K562 (cell line): ENCODE data around the gene PCBP2. TPM values are rescaled to one million over a fixed set of nuclear protein-coding genes. Genes with fewer than 3 reads are reported as not detected.

ENCODE experiments used
- ATAC-seq: fragments of 200-7000 bp; cut with Tn5 transposase; 3 replicates; pipeline ENCODE4 v1.9.1; 2020; ENCODE audit warnings: moderate library complexity
- BruUV-seq: library from RNA; stranded (reverse); fragments of 400-500 nt; replicated peaks from 2 replicates; lab custom pipeline; 2021; lab: Mats Ljungman, UMichigan
- CTCF ChIA-PET: fragments of 300-600 bp; formaldehyde crosslinking; extraction: SDS; loops from one replicate; lab custom pipeline; 2021; ENCODE audit warnings: low intra/inter-chr PET ratio; lab: Yijun Ruan, JAX
- POLR2A ChIA-PET: fragments of 300-600, 350-650 bp; sonication (Branson Sonifier 250); formaldehyde crosslinking; extraction: SDS; loops from one replicate; lab custom pipeline; 2021; ENCODE audit warnings: antibody characterized with exemption, inconsistent platforms; lab: Yijun Ruan, JAX
- DNase-seq, 4 experiments: peaks; one replicate each; pipeline versions ENCODE4 v3.0.0 to v3.0.0-alpha.2; 2011 to 2018; ENCODE audit warnings: low spot score in 3 of 4, mixed read lengths in 3 of 4; ENCODE audit errors: extremely low read depth in 1 of 4
- FAIRE-seq: peaks from 2 replicates; lab custom pipeline; 2011; peaks lifted over from hg19 to GRCh38; lab: Jason Lieb, UNC
- H2AFZ ChIP-seq: 2 replicates; pipeline ENCODE4 v1.6.0; 2011; ENCODE audit warnings: low read depth, low read length, control low read depth, inconsistent platforms
- H3K27ac ChIP-seq: fragments of 200-600 bp; 3 replicates; pipeline ENCODE4 v1.8.0; 2011; ENCODE audit warnings: low read depth, mild to moderate bottlenecking, control low read depth, inconsistent platforms, low read length, moderate library complexity, mixed read lengths; ENCODE audit errors: extremely low read depth
- H3K27me3 ChIP-seq, 2 experiments: fragments of 300-600 bp in 1 of 2; 2 replicates in 1 of 2; 3 replicates in 1 of 2; pipeline versions ENCODE4 v1.6.0 to v1.8.0; 2011; ENCODE audit warnings: inconsistent platforms in 2 of 2, low read length in 2 of 2, mild to moderate bottlenecking in 1 of 2, mixed read lengths in 1 of 2, moderate library complexity in 1 of 2; ENCODE audit not compliant: control insufficient read depth in 2 of 2, insufficient read depth in 2 of 2
- H3K36me3 ChIP-seq: fragments of 300-600 bp; 3 replicates; pipeline ENCODE4 v1.8.0; 2011; ENCODE audit warnings: mild to moderate bottlenecking, low read length, inconsistent platforms; ENCODE audit not compliant: control insufficient read depth, insufficient read depth
- H3K4me1 ChIP-seq, 2 experiments: fragments of 200-600 bp in 1 of 2; replicated peaks in 1 of 2; 2 replicates in 1 of 2; 3 replicates in 1 of 2; pipeline versions ENCODE4 v1.5.1 to v1.8.0; 2011; ENCODE audit warnings: inconsistent platforms in 2 of 2, low read length in 2 of 2, mild to moderate bottlenecking in 1 of 2, mixed read lengths in 1 of 2, moderate library complexity in 1 of 2; ENCODE audit not compliant: control insufficient read depth in 2 of 2, insufficient read depth in 2 of 2
- H3K4me2 ChIP-seq: 2 replicates; pipeline ENCODE4 v1.6.1; 2011; ENCODE audit warnings: low read length, control low read depth, inconsistent platforms, mixed read lengths; ENCODE audit not compliant: insufficient read depth
- H3K4me3 ChIP-seq: fragments of 200-600 bp; sonication (generic), shearing (Covaris generic); 2 replicates; pipeline ENCODE4 v1.5.1; 2016; ENCODE audit warnings: control low read depth, inconsistent platforms
- H3K79me2 ChIP-seq: fragments of 200-600 bp; 3 replicates; pipeline ENCODE4 v1.8.0; 2011; ENCODE audit warnings: low read length, inconsistent platforms; ENCODE audit not compliant: control insufficient read depth, insufficient read depth
- H3K9ac ChIP-seq, 2 experiments: 2 replicates each; pipeline versions ENCODE4 v1.6.0 to v1.6.1; 2011; ENCODE audit warnings: low read depth in 2 of 2, low read length in 2 of 2, control low read depth in 1 of 2, inconsistent platforms in 1 of 2, mild to moderate bottlenecking in 1 of 2, mixed read lengths in 1 of 2; ENCODE audit not compliant: insufficient read depth in 1 of 2
- H3K9me1 ChIP-seq: one replicate; pipeline ENCODE4 v1.6.0; 2011; ENCODE audit warnings: inconsistent platforms, mild to moderate bottlenecking, low read length, moderate library complexity; ENCODE audit not compliant: control insufficient read depth, insufficient read depth
- H3K9me3 ChIP-seq: replicated peaks from 2 replicates; pipeline ENCODE4 v1.5.1; 2011; ENCODE audit warnings: low read depth, low read length, inconsistent platforms; ENCODE audit not compliant: control insufficient read depth, insufficient read depth
- H4K20me1 ChIP-seq: replicated peaks from 2 replicates; pipeline ENCODE4 v1.6.1; 2011; ENCODE audit warnings: low read length, inconsistent platforms, mixed read lengths; ENCODE audit not compliant: control insufficient read depth, insufficient read depth
- BCL6 ChIP-seq: fragments of 250-450 bp; sonication (Bioruptor Pico); IDR thresholded peaks from 2 replicates; pipeline ENCODE4 v1.4.0; 2020
- HDAC1 ChIP-seq, 2 experiments: fragments of 450-650 bp; IDR thresholded peaks; 2 replicates each; pipeline ENCODE4 v1.6.1; 2016 to 2017; ENCODE audit warnings: inconsistent platforms in 1 of 2, mild to moderate bottlenecking in 1 of 2, moderate library complexity in 1 of 2
- HNRNPUL1 ChIP-seq: fragments of 200-400 bp; formaldehyde crosslinking; IDR thresholded peaks from 2 replicates; pipeline ENCODE4 v1.6.1; 2017; ENCODE audit warnings: low read length
- JUN ChIP-seq, 2 experiments: sonication (generic) in 1 of 2; formaldehyde crosslinking in 1 of 2; IDR thresholded peaks; 2 replicates each; pipeline versions ENCODE4 v1.6.1 to v1.8.0; 2012 to 2022; ENCODE audit warnings: borderline replicate concordance in 2 of 2, mild to moderate bottlenecking in 2 of 2, improper control_type of control experiment in 1 of 2, low read depth in 1 of 2, low read length in 1 of 2, missing genetic modification reagents in 1 of 2
- MCM7 ChIP-seq, 2 experiments: fragments of 450-650 bp; IDR thresholded peaks; 2 replicates each; pipeline ENCODE4 v1.6.1; 2016 to 2018
- MEF2A ChIP-seq: IDR thresholded peaks from 2 replicates; pipeline ENCODE4 v1.6.1; 2011; ENCODE audit warnings: low read depth, mild to moderate bottlenecking, low read length, moderate library complexity; ENCODE audit not compliant: control insufficient read depth
- PHF8 ChIP-seq: fragments of 200-600 bp; sonication (generic); IDR thresholded peaks from 2 replicates; pipeline ENCODE4 v1.6.1; 2012; ENCODE audit warnings: mixed run types, mild to moderate bottlenecking, inconsistent platforms, low read length, moderate library complexity, borderline replicate concordance
- RAD21 ChIP-seq, 2 experiments: fragments of 250-450 bp in 1 of 2; fragments of 450-650 bp in 1 of 2; sonication (Bioruptor Pico) in 1 of 2; formaldehyde crosslinking in 1 of 2; IDR thresholded peaks in 1 of 2; conservative IDR thresholded peaks in 1 of 2; 2 replicates each; pipeline versions ENCODE4 v1.4.0 to v1.8.0; 2020 to 2022; ENCODE audit warnings: mild to moderate bottlenecking in 2 of 2, moderate library complexity in 1 of 2
- RB1 ChIP-seq: fragments of 450-650 bp; IDR thresholded peaks from 2 replicates; pipeline ENCODE4 v1.6.1; 2017; ENCODE audit warnings: low read depth, mild to moderate bottlenecking
- STAT5A ChIP-seq: IDR thresholded peaks from 2 replicates; pipeline ENCODE4 v1.6.1; 2012; ENCODE audit warnings: low read length, inconsistent platforms, borderline replicate concordance
- TBL1XR1 ChIP-seq, 2 experiments: IDR thresholded peaks; 2 replicates each; pipeline ENCODE4 v1.6.1; 2012; ENCODE audit warnings: improper control_type of control experiment in 2 of 2, low read length in 2 of 2, mild to moderate bottlenecking in 1 of 2
- ZNF134 ChIP-seq: fragments of 250-450 bp; sonication (Bioruptor Pico); conservative IDR thresholded peaks from 2 replicates; pipeline ENCODE4 v1.4.0; 2020
- ZNF561 ChIP-seq: fragments of 450-650 bp; formaldehyde crosslinking; conservative IDR thresholded peaks from 2 replicates; pipeline ENCODE4 v1.4.0; 2020; ENCODE audit warnings: mild to moderate bottlenecking, moderate library complexity
- ZNF778 ChIP-seq: fragments of 450-650 bp; formaldehyde crosslinking; IDR thresholded peaks from 2 replicates; pipeline ENCODE4 v1.4.0; 2020; ENCODE audit warnings: mild to moderate bottlenecking, moderate library complexity
- WGBS: fragments of 100-300 bp; shearing (Covaris generic); methylation state at CpG from one replicate; pipeline ENCODE4 v1.1.6; 2016; ENCODE audit warnings: low coverage, mixed read lengths; ENCODE audit not compliant: insufficient coverage; ENCODE audit errors: missing lambda C conversion rate; 5-methylcytosine and 5-hydroxymethylcytosine counted together
- in situ Hi-C: fragments of 300-500 bp; cut with MboI; formaldehyde crosslinking; loops from 4 replicates; pipeline ENCODE4 v1.15.0; 2018; ENCODE audit warnings: inconsistent platforms, mixed read lengths
- intact Hi-C: fragments of 100-400 bp; cut with micrococcal nuclease; formaldehyde crosslinking; loops from 2 replicates; pipeline ENCODE4 v1.14.2; 2022
- polyA plus RNA-seq, 8 experiments: library from polyadenylated mRNA; depleted of rRNA in 4 of 8; stranded (reverse) in 5 of 8; unstranded in 3 of 8; fragments of >200 nt; fragmentation: Nextera tagmentation in 2 of 8; fragmentation: Illumina TruSeq in 1 of 8; extraction: Ambion mirVana in 2 of 8; extraction: Trizol in 1 of 8; gene quantifications; 2 replicates each; pipeline versions ENCODE4 v1.2.1 to v1.2.3, GENCODE V29; 2011 to 2014; ENCODE audit warnings: inconsistent platforms in 1 of 8, missing spikeins in 1 of 8
- total RNA-seq, 7 experiments: library from RNA; depleted of rRNA in 6 of 7; stranded (reverse); fragments of >200 nt in 6 of 7; fragmentation: Illumina TruSeq in 2 of 7; extraction: Trizol in 2 of 7; gene quantifications; 2 replicates each; pipeline versions ENCODE4 v1.2.1 to v1.2.3, GENCODE V29; 2011 to 2021; ENCODE audit warnings: low replicate concordance in 1 of 7
- TF ChIP-seq, protein P1 (sequence below): IDR thresholded peaks from 2 replicates; pipeline ENCODE4 v1.6.1; 2011; ENCODE audit warnings: borderline replicate concordance, low read depth, mild to moderate bottlenecking, moderate library complexity, low read length; ENCODE audit not compliant: insufficient read depth, poor library complexity, severe bottlenecking
- TF ChIP-seq, protein P2 (sequence below): sonication (generic); formaldehyde crosslinking; IDR thresholded peaks from 2 replicates; pipeline ENCODE4 v1.8.1; 2023; ENCODE audit warnings: mild to moderate bottlenecking, missing genetic modification reagents, moderate library complexity
- TF ChIP-seq, protein P3 (sequence below): fragments of 250-450 bp; sonication (Bioruptor Pico); IDR thresholded peaks from 2 replicates; pipeline ENCODE4 v1.8.0; 2021; ENCODE audit warnings: moderate library complexity, mild to moderate bottlenecking, inconsistent platforms

PCBP2 gene
- total and polyA plus RNA-seq, 9 of the 15 experiments (the other 6 are each of a cell fraction or from before 2014, with no cell fraction given): 137 to 831 (median 328) TPM

DNA sequence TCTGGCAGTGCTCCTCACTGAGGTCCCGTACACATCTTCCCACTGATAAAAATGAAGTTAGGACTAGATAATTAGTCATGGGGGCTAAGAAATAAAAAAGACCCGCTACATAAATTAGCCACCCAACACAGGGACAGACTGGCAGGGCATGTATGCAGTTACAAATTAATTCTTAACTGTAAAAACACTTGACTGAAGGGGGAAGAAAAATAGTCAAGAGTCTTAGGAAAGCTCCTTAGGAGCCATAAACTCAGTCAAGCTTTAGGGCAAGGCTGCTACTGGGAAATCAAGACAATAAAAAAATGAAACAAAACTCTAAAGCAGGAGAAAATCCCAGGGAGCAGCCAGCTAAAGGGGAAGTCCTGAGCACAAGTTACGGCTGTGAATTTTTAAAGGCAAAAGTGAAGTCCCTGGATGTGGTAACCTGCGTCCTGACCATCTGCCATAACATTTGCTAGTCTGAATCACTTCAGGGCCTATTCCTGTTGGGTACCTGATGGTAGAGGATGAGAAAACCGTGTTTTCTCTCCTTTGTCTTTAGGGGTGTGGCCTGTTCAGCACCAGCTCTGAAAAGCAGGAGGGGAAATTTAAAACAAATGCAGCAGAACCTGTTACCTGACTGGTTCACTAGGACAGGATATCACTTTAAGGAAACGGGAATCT, 62.9 kb downstream of the PCBP2 start:
- TF ChIP-seq RAD21 (CRISPR knock-in tag; conservative IDR thresholded peaks at IDR 0.05 in 1 of 2, IDR thresholded peaks at IDR 0.05 in 1 of 2) (no peak), PHF8 (no peak), HDAC1 (IDR thresholded peaks at IDR 0.05) (no peak), ZNF561 (no peak), MCM7 (IDR thresholded peaks at IDR 0.05) (no peak), BCL6 (CRISPR knock-in tag) (no peak), RB1 (no peak), ZNF778 (CRISPR knock-in tag) (no peak), HNRNPUL1 (no peak), STAT5A (no peak), TBL1XR1 (IDR thresholded peaks at IDR 0.05; ENCODE audit: low read length in 2 of 2) (no peak), ZNF134 (CRISPR knock-in tag) (no peak), JUN (IDR thresholded peaks at IDR 0.05; ENCODE audit: borderline replicate concordance, low read depth, low read length) (no peak), JUN (CRISPR knock-in tag; IDR thresholded peaks at IDR 0.05; ENCODE audit: borderline replicate concordance) (no peak), MEF2A (no peak)
- TF ChIP-seq, protein P1, sequence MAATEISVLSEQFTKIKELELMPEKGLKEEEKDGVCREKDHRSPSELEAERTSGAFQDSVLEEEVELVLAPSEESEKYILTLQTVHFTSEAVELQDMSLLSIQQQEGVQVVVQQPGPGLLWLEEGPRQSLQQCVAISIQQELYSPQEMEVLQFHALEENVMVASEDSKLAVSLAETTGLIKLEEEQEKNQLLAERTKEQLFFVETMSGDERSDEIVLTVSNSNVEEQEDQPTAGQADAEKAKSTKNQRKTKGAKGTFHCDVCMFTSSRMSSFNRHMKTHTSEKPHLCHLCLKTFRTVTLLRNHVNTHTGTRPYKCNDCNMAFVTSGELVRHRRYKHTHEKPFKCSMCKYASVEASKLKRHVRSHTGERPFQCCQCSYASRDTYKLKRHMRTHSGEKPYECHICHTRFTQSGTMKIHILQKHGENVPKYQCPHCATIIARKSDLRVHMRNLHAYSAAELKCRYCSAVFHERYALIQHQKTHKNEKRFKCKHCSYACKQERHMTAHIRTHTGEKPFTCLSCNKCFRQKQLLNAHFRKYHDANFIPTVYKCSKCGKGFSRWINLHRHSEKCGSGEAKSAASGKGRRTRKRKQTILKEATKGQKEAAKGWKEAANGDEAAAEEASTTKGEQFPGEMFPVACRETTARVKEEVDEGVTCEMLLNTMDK: no peak
- TF ChIP-seq, protein P2, sequence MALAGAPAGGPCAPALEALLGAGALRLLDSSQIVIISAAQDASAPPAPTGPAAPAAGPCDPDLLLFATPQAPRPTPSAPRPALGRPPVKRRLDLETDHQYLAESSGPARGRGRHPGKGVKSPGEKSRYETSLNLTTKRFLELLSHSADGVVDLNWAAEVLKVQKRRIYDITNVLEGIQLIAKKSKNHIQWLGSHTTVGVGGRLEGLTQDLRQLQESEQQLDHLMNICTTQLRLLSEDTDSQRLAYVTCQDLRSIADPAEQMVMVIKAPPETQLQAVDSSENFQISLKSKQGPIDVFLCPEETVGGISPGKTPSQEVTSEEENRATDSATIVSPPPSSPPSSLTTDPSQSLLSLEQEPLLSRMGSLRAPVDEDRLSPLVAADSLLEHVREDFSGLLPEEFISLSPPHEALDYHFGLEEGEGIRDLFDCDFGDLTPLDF (CRISPR knock-in tag): no peak
- TF ChIP-seq, protein P3, sequence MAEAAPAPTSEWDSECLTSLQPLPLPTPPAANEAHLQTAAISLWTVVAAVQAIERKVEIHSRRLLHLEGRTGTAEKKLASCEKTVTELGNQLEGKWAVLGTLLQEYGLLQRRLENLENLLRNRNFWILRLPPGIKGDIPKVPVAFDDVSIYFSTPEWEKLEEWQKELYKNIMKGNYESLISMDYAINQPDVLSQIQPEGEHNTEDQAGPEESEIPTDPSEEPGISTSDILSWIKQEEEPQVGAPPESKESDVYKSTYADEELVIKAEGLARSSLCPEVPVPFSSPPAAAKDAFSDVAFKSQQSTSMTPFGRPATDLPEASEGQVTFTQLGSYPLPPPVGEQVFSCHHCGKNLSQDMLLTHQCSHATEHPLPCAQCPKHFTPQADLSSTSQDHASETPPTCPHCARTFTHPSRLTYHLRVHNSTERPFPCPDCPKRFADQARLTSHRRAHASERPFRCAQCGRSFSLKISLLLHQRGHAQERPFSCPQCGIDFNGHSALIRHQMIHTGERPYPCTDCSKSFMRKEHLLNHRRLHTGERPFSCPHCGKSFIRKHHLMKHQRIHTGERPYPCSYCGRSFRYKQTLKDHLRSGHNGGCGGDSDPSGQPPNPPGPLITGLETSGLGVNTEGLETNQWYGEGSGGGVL: no peak
- TF ChIP-seq, all 486 proteins: peak for 0
- Histone ChIP-seq H3K27me3 (no peaks in the 10 kb centered on the region; a peak in 1 of 5 replicates), H3K9me1 (no peaks in the 10 kb centered on the region), H3K27ac (no peak overlapping the region), H3K4me2 (no peak overlapping the region), H3K4me1 (no peaks in the 10 kb centered on the region), H3K36me3 (peaks cover 67% of the 10 kb centered on the region), H4K20me1 (no peaks in the 10 kb centered on the region), H3K9me3 (no peaks in the 10 kb centered on the region), H3K79me2 (no peaks in the 10 kb centered on the region), H3K4me3 (no peak overlapping the region), H2AFZ (no peak overlapping the region), H3K9ac (no peak overlapping the region)
- intact Hi-C loops: no loop called here
- DNase-seq: no peak
- CTCF ChIA-PET: no interaction called here
- in situ Hi-C loops: no loop called here
- POLR2A ChIA-PET: interaction anchor here (0.6 to 1.2 kb wide), 4 partner anchors 13 to 317 kb away, joined by 4 to 5 read pairs (median 4); no protein-coding TSS in a partner anchor
- BruUV-seq: no TSS peak
- ATAC-seq: no peak
- no peak for FAIRE-seq
- WGBS: 60% methylated on average over 6 of the region's 6 CpGs
